ENCODE results near the gene ADAMTSL1.

DNA sequence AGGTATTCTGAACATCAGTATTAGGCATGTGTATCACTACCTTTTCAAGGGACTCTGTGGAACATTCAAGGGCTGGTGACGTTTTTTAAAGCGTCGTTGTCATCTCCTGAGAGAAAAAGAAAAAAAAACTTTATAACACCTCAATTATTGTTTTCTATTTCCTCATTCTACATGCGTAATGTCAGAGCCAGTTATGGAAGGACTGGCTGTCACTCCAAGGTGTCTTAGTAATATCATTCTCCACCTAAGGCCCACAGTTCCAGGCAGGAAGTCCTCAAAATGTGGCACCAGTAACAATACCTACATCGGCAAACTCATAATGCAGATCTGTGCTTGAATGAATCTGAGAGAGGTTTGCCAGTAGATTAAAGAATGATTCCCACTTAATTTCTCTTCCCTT is 348.9 kb downstream of the ADAMTSL1 start:
- TF ChIP-seq YY1 (IDR thresholded peaks at IDR 0.05), result no peak
- no peak for TF ChIP-seq RAD21 (IDR thresholded peaks at IDR 0.05)
- TF ChIP-seq, protein P1, sequence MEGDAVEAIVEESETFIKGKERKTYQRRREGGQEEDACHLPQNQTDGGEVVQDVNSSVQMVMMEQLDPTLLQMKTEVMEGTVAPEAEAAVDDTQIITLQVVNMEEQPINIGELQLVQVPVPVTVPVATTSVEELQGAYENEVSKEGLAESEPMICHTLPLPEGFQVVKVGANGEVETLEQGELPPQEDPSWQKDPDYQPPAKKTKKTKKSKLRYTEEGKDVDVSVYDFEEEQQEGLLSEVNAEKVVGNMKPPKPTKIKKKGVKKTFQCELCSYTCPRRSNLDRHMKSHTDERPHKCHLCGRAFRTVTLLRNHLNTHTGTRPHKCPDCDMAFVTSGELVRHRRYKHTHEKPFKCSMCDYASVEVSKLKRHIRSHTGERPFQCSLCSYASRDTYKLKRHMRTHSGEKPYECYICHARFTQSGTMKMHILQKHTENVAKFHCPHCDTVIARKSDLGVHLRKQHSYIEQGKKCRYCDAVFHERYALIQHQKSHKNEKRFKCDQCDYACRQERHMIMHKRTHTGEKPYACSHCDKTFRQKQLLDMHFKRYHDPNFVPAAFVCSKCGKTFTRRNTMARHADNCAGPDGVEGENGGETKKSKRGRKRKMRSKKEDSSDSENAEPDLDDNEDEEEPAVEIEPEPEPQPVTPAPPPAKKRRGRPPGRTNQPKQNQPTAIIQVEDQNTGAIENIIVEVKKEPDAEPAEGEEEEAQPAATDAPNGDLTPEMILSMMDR (IDR thresholded peaks at IDR 0.05; ENCODE audit: low read depth, low read length, missing input control), result no peak
- no peak for TF ChIP-seq GABPA (IDR thresholded peaks at IDR 0.05 in 1 of 2, conservative IDR thresholded peaks at IDR 0.05 in 1 of 2)
- TF ChIP-seq, protein P2, sequence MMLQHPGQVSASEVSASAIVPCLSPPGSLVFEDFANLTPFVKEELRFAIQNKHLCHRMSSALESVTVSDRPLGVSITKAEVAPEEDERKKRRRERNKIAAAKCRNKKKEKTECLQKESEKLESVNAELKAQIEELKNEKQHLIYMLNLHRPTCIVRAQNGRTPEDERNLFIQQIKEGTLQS (IDR thresholded peaks at IDR 0.05), result no peak
- no peak for TF ChIP-seq NR2F2 (IDR thresholded peaks at IDR 0.05)
- TF ChIP-seq RXRA (IDR thresholded peaks at IDR 0.05), result no peak
